A172 (cell line): ENCODE measurements around the gene HOXC5. TPM values are rescaled to one million over a fixed set of nuclear protein-coding genes. Genes with fewer than 3 reads are reported as not detected.

Source experiments
- DNase-seq: peaks from one replicate; pipeline ENCODE4 v3.0.0-alpha.2; 2015; ENCODE audit warnings: low spot score
- total RNA-seq: library from RNA; depleted of rRNA; stranded (reverse); fragments of >200 nt; shearing (Covaris generic); gene quantifications from 2 replicates; pipeline ENCODE4 v1.2.3, GENCODE V29; 2014

The HOXC5 gene
- total RNA-seq, 1 experiment from 2014 or later, result not detected

GRCh38 chr12:54006559-54007220 is 26.2 kb upstream of the HOXC5 start:
- DNase-seq, result no peak

- DNase-seq, result no peak
Measured at GRCh38 chr12:54007538-54008259, 25.2 kb upstream of the HOXC5 start.

- DNase-seq, result no peak
Measured at GRCh38 chr12:54008260-54008552, 24.6 kb upstream of the HOXC5 start.

GRCh38 chr12:54009171-54010052 is 23.4 kb upstream of the HOXC5 start:
- DNase-seq, result no peak

- no peak for DNase-seq
Measured at GRCh38 chr12:54010053-54010971, 22.5 kb upstream of the HOXC5 start.

GRCh38 chr12:54010972-54011664 is 21.7 kb upstream of the HOXC5 start:
- DNase-seq, result no peak

GRCh38 chr12:54011665-54012532 is 21.0 kb upstream of the HOXC5 start:
- no peak for DNase-seq

GRCh38 chr12:54012631-54013409 is 20.0 kb upstream of the HOXC5 start:
- DNase-seq, result no peak

GRCh38 chr12:54014377-54015017 is 18.4 kb upstream of the HOXC5 start:
- no peak for DNase-seq

GRCh38 chr12:54015018-54015931 is 17.6 kb upstream of the HOXC5 start:
- no peak for DNase-seq

- no peak for DNase-seq
Measured at GRCh38 chr12:54016051-54016450, 16.8 kb upstream of the HOXC5 start.

- DNase-seq, result peak; percentile 81
Measured at GRCh38 chr12:54016478-54016964, 16.3 kb upstream of the HOXC5 start.

- no peak for DNase-seq
Measured at GRCh38 chr12:54017027-54017788, 15.6 kb upstream of the HOXC5 start.

GRCh38 chr12:54017878-54018467 is 14.9 kb upstream of the HOXC5 start:
- DNase-seq, result peak; percentile 86

- DNase-seq, result no peak
Measured at GRCh38 chr12:54018468-54018984, 14.3 kb upstream of the HOXC5 start.
